Neural progenitor cell (in vitro differentiated cells): ENCODE data around the gene MBD2. TPM values are rescaled to one million over a fixed set of nuclear protein-coding genes. Genes with fewer than 3 reads are reported as not detected.

Source experiments
- DNase-seq: peaks from one replicate; pipeline ENCODE4 v3.0.0-alpha.2; 2016; ENCODE audit warnings: low spot score
- H2AFZ ChIP-seq: fragments of 200-600 bp; sonication (generic); replicated peaks from 2 replicates; pipeline ENCODE4 v1.6.1; 2016; ENCODE audit warnings: antibody characterized with exemption
- H3F3A ChIP-seq: fragments of 200-600 bp; sonication (generic); 2 replicates; pipeline ENCODE4 v1.6.1; 2016; ENCODE audit warnings: antibody characterized with exemption, low read depth
- H3K27ac ChIP-seq: fragments of 200-600 bp; sonication (generic); 2 replicates; pipeline ENCODE4 v1.5.1; 2016; ENCODE audit warnings: mild to moderate bottlenecking
- H3K27me3 ChIP-seq: fragments of 200-600 bp; sonication (generic); 2 replicates; pipeline ENCODE4 v1.6.1; 2016; ENCODE audit warnings: mild to moderate bottlenecking, moderate library complexity
- H3K36me3 ChIP-seq: fragments of 200-600 bp; sonication (generic); 2 replicates; pipeline ENCODE4 v1.5.1; 2016
- H3K4me1 ChIP-seq: fragments of 200-600 bp; sonication (generic); 2 replicates; pipeline ENCODE4 v1.6.1; 2016; ENCODE audit warnings: mixed run types
- H3K4me2 ChIP-seq: fragments of 200-600 bp; sonication (generic); 2 replicates; pipeline ENCODE4 v1.6.1; 2016
- H3K4me3 ChIP-seq: fragments of 200-600 bp; sonication (generic); 2 replicates; pipeline ENCODE4 v1.5.1; 2016
- H3K79me2 ChIP-seq: fragments of 200-600 bp; sonication (generic); 2 replicates; pipeline ENCODE4 v1.6.1; 2016; ENCODE audit warnings: low read depth
- H3K9ac ChIP-seq: fragments of 200-600 bp; sonication (generic); 2 replicates; pipeline ENCODE4 v1.6.1; 2016
- H3K9me3 ChIP-seq: fragments of 200-600 bp; sonication (generic); 2 replicates; pipeline ENCODE4 v1.5.1; 2016; ENCODE audit warnings: low read depth
- H4K20me1 ChIP-seq: fragments of 200-600 bp; sonication (generic); 2 replicates; pipeline ENCODE4 v1.6.1; 2016; ENCODE audit warnings: low read depth
- H3K27ac Mint-ChIP-seq: 3 replicates; pipeline ENCODE4 v1.8.0; 2021; ENCODE audit warnings: mixed read lengths
- H3K27me3 Mint-ChIP-seq: 2 replicates; pipeline ENCODE4 v1.8.0; 2022; ENCODE audit warnings: low read depth, mild to moderate bottlenecking, inconsistent platforms, moderate library complexity, mixed read lengths; ENCODE audit not compliant: insufficient read depth
- H3K36me3 Mint-ChIP-seq: 3 replicates; pipeline ENCODE4 v1.8.0; 2021; ENCODE audit warnings: mixed read lengths
- H3K4me1 Mint-ChIP-seq: 3 replicates; pipeline ENCODE4 v1.8.0; 2021; ENCODE audit warnings: mixed read lengths
- H3K4me3 Mint-ChIP-seq: 3 replicates; pipeline ENCODE4 v1.8.0; 2021; ENCODE audit warnings: mild to moderate bottlenecking, moderate library complexity, mixed read lengths
- H3K9me3 Mint-ChIP-seq: 3 replicates; pipeline ENCODE4 v1.8.0; 2020; ENCODE audit warnings: mixed read lengths
- CTCF ChIP-seq: fragments of 200-600 bp; sonication (generic); IDR thresholded peaks from 2 replicates; pipeline ENCODE4 v1.5.1; 2017; ENCODE audit warnings: antibody characterized with exemption, mild to moderate bottlenecking
- EZH2 ChIP-seq: fragments of 200-600 bp; sonication (generic); IDR thresholded peaks from 2 replicates; pipeline ENCODE4 v1.6.1; 2017; ENCODE audit warnings: antibody characterized with exemption, mild to moderate bottlenecking, moderate library complexity
- EZH2phosphoT487 ChIP-seq: fragments of 200-600 bp; sonication (generic); IDR thresholded peaks from 2 replicates; pipeline ENCODE4 v1.6.1; 2017; ENCODE audit warnings: antibody characterized with exemption
- total RNA-seq: library from RNA; depleted of rRNA; stranded (reverse); fragments of >200 nt; gene quantifications from 2 replicates; pipeline ENCODE4 v1.2.3, GENCODE V29; 2015; ENCODE audit warnings: low replicate concordance

The MBD2 gene
- total RNA-seq, 1 donor from 2014 or later, result 36.5 TPM

GRCh38 chr18:54251606-54252390, 27.3 kb upstream of the MBD2 start:
- H3K27ac Mint-ChIP-seq, result peak overlapping the region; percentile 93

GRCh38 chr18:54250846-54251261, 26.4 kb upstream of the MBD2 start:
- peaks cover 40% of the 10 kb centered on the region for H3F3A ChIP-seq
- H3K4me3 Mint-ChIP-seq, result no peak overlapping the region
- no peak for DNase-seq
- H3K4me1 ChIP-seq, result peaks cover 69% of the 10 kb centered on the region
- H3K9me3 ChIP-seq, result no peaks in the 10 kb centered on the region
- no peaks in the 10 kb centered on the region for H3K36me3 ChIP-seq
- H3K4me1 Mint-ChIP-seq, result peaks cover 52% of the 10 kb centered on the region
- no peak overlapping the region for H2AFZ ChIP-seq
- H3K4me3 ChIP-seq, result no peak overlapping the region
- H3K9me3 Mint-ChIP-seq, result no peaks in the 10 kb centered on the region
- no peaks in the 10 kb centered on the region for H3K79me2 ChIP-seq
- H3K4me2 ChIP-seq, result no peak overlapping the region
- no peaks in the 10 kb centered on the region for H3K36me3 Mint-ChIP-seq
- H3K27me3 ChIP-seq, result no peaks in the 10 kb centered on the region
- no peaks in the 10 kb centered on the region for H3K27me3 Mint-ChIP-seq
- no peak overlapping the region for H3K27ac Mint-ChIP-seq
- H3K9ac ChIP-seq, result no peak overlapping the region
- no peaks in the 10 kb centered on the region for H4K20me1 ChIP-seq
- H3K27ac ChIP-seq, result no peak overlapping the region
- no peak for TF ChIP-seq CTCF
- no peak for TF ChIP-seq EZH2
- TF ChIP-seq EZH2phosphoT487, result no peak

More at GRCh38 chr18:54251606-54252390, 27.3 kb upstream of the MBD2 start:
- no peak for TF ChIP-seq EZH2
- no peak for TF ChIP-seq EZH2phosphoT487
- TF ChIP-seq CTCF, result no peak
- H3K4me2 ChIP-seq, result peak overlapping the region; percentile 35
- no peaks in the 10 kb centered on the region for H3K36me3 ChIP-seq
- H3F3A ChIP-seq, result peaks cover 31% of the 10 kb centered on the region
- DNase-seq, result peak; percentile 70
- no peaks in the 10 kb centered on the region for H3K79me2 ChIP-seq
- H4K20me1 ChIP-seq, result no peaks in the 10 kb centered on the region
- H3K9me3 Mint-ChIP-seq, result no peaks in the 10 kb centered on the region
- H3K36me3 Mint-ChIP-seq, result no peaks in the 10 kb centered on the region
- H3K9me3 ChIP-seq, result no peaks in the 10 kb centered on the region
- H3K27me3 ChIP-seq, result no peaks in the 10 kb centered on the region
- H2AFZ ChIP-seq, result no peak overlapping the region
- H3K27ac ChIP-seq, result peak overlapping the region; percentile 26
- H3K4me3 ChIP-seq, result no peak overlapping the region
- no peaks in the 10 kb centered on the region for H3K27me3 Mint-ChIP-seq
- peaks cover 62% of the 10 kb centered on the region for H3K4me1 ChIP-seq
- H3K9ac ChIP-seq, result no peak overlapping the region
- H3K4me1 Mint-ChIP-seq, result peaks cover 47% of the 10 kb centered on the region
- H3K4me3 Mint-ChIP-seq, result no peak overlapping the region

GRCh38 chr18:54247511-54248175, 23.2 kb upstream of the MBD2 start:
- Mint-ChIP-seq H3K27ac (peak overlapping the region; percentile 93), H3K4me1 (peaks cover 30% of the 10 kb centered on the region), H3K4me3 (no peak overlapping the region), H3K36me3 (no peaks in the 10 kb centered on the region), H3K27me3 (no peaks in the 10 kb centered on the region), H3K9me3 (peaks cover 2% of the 10 kb centered on the region)
- no peaks in the 10 kb centered on the region for H4K20me1 ChIP-seq
- H3K79me2 ChIP-seq, result no peaks in the 10 kb centered on the region
- H3K27ac ChIP-seq, result peak overlapping the region; percentile 99
- peak overlapping the region; percentile 36 for H3K4me3 ChIP-seq
- H3K4me1 ChIP-seq, result peaks cover 55% of the 10 kb centered on the region
- H3K9ac ChIP-seq, result no peak overlapping the region
- H2AFZ ChIP-seq, result no peak overlapping the region
- TF ChIP-seq EZH2phosphoT487 (no peak), EZH2 (no peak), CTCF (no peak)
- peak overlapping the region; percentile 70 for H3K4me2 ChIP-seq
- no peaks in the 10 kb centered on the region for H3K27me3 ChIP-seq
- DNase-seq, result peak; percentile 62
- H3K36me3 ChIP-seq, result no peaks in the 10 kb centered on the region
- peaks cover 39% of the 10 kb centered on the region for H3F3A ChIP-seq
- H3K9me3 ChIP-seq, result no peaks in the 10 kb centered on the region
